CD4-positive, alpha-beta T cell treated with Interleukin-15 for 1 hour (primary cell): ENCODE results near the gene SDCBP2.

Source experiments
- DNase-seq: peaks from one replicate; pipeline ENCODE4 v3.0.0-alpha.2; 2020

SDCBP2 gene

DNA sequence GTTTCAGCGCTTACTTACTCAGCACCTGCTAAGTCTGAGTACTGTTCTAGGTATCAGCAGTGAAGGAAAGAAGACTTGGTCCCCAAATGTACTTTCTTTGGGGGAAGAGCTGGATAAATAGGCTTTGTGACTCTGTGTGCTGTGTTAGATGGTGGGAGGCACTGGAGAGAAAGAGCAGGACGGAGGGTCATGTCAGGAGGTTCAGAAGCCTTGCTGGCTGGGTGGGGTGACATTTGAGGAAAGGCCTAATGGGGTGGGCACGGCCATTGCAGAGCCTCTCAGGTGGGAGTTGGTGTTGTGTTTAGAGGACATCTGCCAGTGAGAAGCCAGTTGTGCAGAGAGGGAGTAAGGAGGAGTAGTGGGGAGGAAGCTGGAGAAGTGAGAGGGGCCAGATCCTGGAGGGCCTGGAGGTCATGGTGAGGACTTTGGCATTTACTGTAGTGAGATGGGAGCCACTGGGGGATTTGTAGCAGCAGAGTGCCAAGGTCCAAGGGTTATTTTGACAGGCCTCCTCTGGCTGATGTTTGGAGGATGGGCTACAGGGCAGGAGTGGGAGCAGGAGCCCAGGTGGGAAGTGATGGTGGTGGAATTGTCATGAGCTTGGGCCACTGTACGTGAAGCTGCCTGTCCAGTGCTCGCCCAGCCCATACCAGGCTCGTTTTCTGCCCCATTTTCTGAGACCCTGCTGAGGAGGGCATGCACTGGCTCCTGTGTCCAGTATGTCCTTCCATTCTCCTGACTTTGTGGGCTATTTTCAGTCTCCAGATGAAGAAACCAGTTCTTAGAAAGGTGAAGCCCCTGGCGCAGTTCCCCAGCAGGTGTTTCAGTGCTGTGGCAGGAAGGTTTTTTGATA, 886 bp downstream of the SDCBP2 start:
- no peak for DNase-seq

GRCh38 chr20:1327241-1327653, 1.7 kb downstream of the SDCBP2 start:
- DNase-seq: no peak

DNA sequence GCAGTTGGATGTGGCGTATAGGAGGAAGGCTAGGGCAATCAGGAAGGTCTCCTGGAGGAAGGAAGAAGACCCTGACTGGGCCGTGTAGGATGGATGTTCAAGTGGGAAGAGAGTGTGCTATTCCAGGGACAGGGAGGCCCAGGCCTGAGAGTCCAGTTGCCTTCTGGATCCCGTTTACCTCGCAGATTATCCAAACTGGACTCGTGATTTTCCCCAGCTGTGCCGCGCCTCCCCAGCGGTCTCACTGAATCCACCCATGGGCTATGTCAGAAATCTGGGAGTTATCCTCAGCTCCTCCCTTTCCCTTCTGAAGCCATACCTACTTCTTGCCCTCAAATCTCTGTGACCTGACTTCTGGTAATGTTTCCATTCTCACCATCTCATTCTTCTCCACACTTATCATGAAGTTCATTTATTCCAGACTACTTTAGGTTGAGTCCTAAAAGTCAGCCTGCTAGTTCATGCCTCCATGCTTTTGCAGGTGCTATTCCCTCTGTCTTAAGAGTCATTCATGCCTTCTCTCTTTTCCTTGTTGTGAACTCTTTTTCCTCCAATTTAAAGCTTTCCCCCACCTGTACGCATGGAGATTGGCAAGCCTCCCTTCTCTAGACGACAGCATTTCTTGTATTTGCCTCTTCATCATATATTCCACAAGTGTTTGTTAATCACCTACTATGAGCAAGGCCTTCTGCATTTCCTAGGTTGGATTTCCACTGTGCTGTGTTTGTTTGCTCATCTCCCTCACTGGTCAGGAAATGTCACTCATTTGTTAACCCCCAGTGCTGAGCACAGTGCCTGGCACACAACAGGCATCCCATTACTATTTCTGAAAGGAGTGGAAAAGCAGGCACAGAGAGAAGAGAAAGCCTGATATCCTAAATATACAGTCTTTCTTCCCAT, 2.7 kb downstream of the SDCBP2 start:
- no peak for DNase-seq

- peak; percentile 99 for DNase-seq
Observed at GRCh38 chr20:1325173-1326030, 3.5 kb downstream of the SDCBP2 start.

DNA sequence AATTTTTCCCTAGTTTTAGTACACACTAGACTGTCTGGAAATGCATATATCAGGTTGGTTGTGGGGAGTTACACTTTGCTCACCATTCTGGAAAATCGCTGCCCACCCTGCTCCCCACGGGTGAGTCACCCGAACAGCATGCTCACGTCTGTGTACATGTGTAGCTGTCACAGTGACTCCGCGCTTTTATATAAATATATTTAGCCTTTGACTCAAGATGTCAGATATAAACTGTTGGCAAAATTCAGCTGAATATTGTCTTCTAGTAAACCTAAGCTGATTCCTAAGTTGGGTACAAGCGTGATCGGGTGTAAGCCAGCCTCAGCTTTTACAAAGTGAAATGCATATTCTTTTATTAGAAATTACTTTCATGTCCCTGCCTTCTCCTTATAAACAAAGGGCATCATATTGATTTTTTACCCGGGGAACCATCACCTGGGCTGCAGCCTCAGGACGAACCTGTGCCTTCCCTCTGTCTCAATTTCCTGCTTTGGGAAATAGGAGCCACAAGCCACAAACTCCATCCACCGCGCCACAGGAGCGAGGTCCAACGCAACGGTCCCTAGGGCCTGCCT, 4.3 kb downstream of the SDCBP2 start:
- DNase-seq: peak; percentile 46

- DNase-seq: peak; percentile 6
Observed at GRCh38 chr20:1323830-1324597, 4.9 kb downstream of the SDCBP2 start.

- DNase-seq: no peak
Observed at GRCh38 chr20:1323256-1323655, 5.7 kb downstream of the SDCBP2 start.

GRCh38 chr20:1322511-1323245, 6.3 kb downstream of the SDCBP2 start:
- peak; percentile 37 for DNase-seq

DNA sequence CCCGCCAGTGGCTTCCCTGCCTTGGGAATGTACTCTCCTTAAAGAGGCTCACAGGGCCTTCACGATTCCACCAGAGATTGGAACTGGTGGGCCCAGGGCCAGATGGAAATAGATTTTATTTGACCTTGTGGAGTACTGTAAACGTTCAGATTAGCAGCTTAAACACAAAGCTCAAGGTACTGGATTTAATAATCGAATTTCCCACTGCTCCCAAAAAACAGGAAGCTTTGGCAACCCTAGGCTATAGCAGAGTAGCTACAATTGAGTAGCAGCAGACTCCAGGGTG, 7.3 kb downstream of the SDCBP2 start:
- no peak for DNase-seq

- DNase-seq: no peak
Observed at GRCh38 chr20:1320902-1321653, 7.9 kb downstream of the SDCBP2 start.

- DNase-seq: no peak
Observed at GRCh38 chr20:1320016-1320415, 8.9 kb downstream of the SDCBP2 start.

- no peak for DNase-seq
Observed at GRCh38 chr20:1319462-1319861, 9.5 kb downstream of the SDCBP2 start.

DNA sequence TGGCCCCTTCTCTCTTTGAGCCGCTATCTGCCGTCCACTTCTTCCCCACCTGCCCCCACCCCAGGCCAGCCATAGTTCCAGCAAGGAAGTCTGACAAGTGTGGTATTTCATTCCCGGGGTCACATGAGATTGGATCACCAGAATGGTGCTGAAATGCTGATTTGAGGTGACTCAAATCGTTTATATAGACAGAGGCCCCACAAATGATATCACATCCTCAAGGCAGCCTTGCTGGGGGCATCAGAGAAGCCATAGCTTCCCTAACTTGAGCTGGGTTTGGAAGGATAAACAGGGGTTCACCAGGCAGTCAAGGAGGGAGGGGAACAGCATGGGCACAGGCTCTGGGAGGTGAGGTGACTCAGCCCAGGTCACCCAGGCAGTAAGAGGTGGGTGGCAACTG, 9.9 kb downstream of the SDCBP2 start:
- no peak for DNase-seq

DNA sequence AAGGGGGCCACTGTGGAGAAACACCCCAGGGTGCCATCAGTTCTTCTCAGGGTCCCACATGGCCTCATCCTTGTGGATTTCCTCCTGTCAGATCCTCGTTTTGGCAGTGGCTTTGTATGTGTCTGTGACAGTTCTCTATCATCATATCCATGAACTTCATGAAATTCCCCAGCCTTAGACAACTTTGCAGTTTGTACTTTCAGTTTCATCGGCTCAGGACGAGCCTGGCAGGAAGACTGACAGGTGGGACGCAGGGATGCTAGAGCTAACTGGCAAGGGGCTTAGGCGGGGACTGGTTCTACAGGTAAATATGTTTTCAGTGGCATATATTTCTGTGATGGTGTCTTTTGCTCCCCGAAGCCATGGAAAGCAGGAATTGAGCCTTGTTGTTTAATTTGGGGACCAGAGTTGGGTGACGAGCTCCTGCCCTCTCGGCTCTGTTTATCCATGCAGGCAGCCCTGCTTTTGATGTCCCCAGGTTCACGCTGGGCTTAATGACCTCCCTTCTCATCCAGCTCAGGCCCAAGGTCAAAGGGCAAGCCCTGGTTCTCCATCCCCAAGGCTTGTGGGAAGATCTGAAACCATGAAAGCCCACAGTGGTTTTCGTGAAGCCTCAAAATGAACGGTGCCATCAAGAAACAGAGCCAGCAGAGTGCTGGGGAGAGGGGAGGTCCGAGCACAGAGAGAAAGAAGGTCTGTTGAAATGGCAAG, 11.2 kb downstream of the SDCBP2 start:
- DNase-seq: no peak

GRCh38 chr20:1315804-1316203, 13.1 kb downstream of the SDCBP2 start:
- DNase-seq: no peak

GRCh38 chr20:1313236-1313964, 15.5 kb downstream of the SDCBP2 start:
- DNase-seq: peak; percentile 44

GRCh38 chr20:1312904-1313235, 16.1 kb downstream of the SDCBP2 start:
- DNase-seq: no peak

DNA sequence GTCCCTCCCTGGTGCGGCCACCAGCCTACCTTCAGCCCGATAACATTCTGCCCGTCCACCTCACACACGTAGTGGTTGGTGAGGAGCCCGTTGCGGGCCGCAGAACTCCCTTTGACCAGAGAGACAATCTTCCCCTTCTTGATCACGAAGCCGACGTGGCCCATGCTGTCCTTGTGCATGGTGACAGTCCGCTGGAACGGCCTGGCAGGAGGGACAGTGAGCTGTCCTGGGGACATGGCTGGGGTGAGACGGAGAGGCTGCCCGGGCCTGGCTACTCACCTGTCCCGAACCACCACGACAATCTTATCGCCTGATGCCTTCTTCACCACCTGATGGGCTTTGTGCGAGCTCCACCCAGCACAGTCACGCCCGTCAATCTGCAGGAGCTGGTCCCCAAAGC, 16.6 kb downstream of the SDCBP2 start:
- DNase-seq: no peak

DNA sequence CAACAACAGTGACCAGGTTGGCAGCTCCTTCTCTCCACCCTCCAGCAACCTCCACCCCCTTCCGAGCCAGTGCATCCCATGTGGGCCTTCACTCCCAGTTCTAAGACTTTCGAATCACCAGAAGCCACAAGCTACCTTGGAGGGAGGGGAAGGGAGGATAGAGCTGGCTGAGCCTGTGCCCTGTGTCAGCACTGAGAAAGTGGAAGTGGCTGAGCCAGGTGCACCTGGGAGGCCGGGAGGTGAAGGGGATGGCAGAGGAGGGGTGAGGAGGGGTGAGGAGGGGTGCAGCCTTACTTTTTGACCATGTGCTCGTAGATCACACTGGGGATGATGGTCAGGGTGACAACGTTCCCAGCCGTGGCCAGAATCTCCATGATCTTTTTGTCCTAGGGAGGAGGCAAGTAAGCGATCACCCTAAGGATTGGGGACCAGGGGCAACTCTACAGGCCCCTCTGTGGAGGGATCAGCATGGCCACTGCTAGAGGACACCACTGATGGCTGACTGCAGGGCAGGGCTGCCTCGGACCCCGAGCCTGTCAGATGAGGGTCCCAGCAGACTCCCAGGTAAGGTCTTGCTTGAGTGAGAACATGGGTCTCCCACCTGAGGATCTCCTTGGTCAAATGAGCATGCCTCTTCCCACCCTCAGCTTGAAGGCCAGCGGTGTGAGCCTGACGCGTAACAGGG, 18.3 kb downstream of the SDCBP2 start:
- DNase-seq: no peak
